Panc1 (cell line): ENCODE results near the gene SPHK2.

Experiments
- POLR2AphosphoS5 ChIP-seq: IDR thresholded peaks from 2 replicates; pipeline ENCODE4 v1.6.1; 2012; ENCODE audit warnings: mild to moderate bottlenecking, low read depth, low read length, moderate library complexity
- SIN3A ChIP-seq: IDR thresholded peaks from 2 replicates; pipeline ENCODE4 v1.6.1; 2012; ENCODE audit warnings: low read depth, mild to moderate bottlenecking, low read length, moderate library complexity, borderline replicate concordance; ENCODE audit not compliant: insufficient read depth
- TCF7L2 ChIP-seq: IDR thresholded peaks from 2 replicates; pipeline ENCODE4 v1.6.1; 2011; ENCODE audit warnings: mild to moderate bottlenecking, low read depth, low read length, inconsistent platforms
- TF ChIP-seq, protein P1 (sequence below): fragments of 450-650 bp; IDR thresholded peaks from 2 replicates; pipeline ENCODE4 v1.5.1; 2017; ENCODE audit warnings: mild to moderate bottlenecking

DNA sequence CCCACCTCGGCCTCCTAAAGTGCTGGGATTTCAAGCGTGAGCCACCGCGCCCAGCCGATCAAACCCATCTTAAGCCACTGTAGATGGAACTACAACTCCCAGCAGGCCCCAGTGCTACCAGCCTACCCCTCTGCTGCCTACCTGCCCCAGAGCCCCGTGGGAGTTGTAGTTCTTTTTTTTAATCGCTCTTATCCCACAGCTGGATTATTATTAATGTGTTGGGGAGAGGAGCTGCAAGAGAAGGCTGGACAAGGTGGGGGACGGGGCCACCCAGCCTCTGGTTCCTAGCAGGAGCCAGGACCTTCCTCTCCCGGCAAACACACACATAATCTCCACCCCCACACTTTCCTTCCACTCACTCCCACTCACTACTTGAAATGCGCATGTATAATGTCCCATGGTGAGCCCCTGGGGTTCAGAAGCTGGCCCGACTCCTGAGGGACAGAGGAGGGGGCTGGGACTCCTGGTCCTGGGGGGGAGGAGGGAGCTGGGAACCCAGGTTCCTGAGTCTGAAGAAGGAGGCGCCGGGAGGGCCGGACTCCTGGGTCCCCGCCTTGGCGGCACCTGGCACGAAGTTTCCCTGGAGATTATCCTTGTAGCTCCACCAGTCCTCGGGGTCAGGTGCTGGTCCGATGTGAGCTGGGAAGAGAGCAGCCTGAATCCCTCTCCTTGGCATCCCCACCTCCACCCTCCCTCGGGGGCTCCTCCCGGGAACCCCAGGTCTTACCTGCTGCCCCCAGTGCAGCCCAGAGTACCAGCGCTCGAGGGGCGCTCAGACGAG is 25.7 kb downstream of the SPHK2 start:
- TF ChIP-seq POLR2AphosphoS5 (no peak), TCF7L2 (no peak), SIN3A (no peak)
- TF ChIP-seq, protein P1, sequence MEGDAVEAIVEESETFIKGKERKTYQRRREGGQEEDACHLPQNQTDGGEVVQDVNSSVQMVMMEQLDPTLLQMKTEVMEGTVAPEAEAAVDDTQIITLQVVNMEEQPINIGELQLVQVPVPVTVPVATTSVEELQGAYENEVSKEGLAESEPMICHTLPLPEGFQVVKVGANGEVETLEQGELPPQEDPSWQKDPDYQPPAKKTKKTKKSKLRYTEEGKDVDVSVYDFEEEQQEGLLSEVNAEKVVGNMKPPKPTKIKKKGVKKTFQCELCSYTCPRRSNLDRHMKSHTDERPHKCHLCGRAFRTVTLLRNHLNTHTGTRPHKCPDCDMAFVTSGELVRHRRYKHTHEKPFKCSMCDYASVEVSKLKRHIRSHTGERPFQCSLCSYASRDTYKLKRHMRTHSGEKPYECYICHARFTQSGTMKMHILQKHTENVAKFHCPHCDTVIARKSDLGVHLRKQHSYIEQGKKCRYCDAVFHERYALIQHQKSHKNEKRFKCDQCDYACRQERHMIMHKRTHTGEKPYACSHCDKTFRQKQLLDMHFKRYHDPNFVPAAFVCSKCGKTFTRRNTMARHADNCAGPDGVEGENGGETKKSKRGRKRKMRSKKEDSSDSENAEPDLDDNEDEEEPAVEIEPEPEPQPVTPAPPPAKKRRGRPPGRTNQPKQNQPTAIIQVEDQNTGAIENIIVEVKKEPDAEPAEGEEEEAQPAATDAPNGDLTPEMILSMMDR, result no peak
